Measurements from ENCODE around the gene OR52W1.

OR52W1 gene

DNA sequence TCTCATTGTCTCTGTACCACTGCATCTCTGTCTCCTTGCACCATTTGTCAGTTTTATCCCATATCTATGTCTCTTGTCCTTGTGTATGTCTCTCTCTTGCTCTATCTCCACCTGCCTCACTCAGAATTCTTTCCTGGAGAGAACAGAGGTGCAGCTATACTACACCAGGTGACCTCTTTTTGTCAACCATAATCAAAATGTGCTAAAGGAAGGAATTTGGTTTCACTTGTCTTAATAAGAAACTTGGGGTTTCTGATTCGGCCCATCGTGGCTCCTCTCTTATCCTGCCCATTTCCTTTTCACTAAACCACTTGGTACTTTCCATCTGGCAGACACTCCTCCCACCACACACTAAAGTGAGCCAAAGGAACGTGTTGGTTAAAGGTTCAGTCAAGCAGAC is 4.3 kb downstream of the OR52W1 start:
- peak overlapping the region; percentile 40 to 43 for H3K4me3 Mint-ChIP-seq
- H3K27ac Mint-ChIP-seq: peak overlapping the region; percentile 73 to 98
- H3K36me3 Mint-ChIP-seq (ENCODE audit: insufficient read depth): peaks cover 17% of the 10 kb centered on the region
- DNase-seq: peak; percentile 18 to 31 (median 26)
- ATAC-seq (replicated peaks): peak; percentile 70
- H3K4me1 Mint-ChIP-seq (ENCODE audit: low read depth in 2 of 2): peaks cover 49 to 53% of the 10 kb centered on the region in 2 donors
- no peaks in the 10 kb centered on the region for H3K27me3 Mint-ChIP-seq
- peaks cover 0 to 3% of the 10 kb centered on the region in 2 donors for H3K9me3 Mint-ChIP-seq

DNA sequence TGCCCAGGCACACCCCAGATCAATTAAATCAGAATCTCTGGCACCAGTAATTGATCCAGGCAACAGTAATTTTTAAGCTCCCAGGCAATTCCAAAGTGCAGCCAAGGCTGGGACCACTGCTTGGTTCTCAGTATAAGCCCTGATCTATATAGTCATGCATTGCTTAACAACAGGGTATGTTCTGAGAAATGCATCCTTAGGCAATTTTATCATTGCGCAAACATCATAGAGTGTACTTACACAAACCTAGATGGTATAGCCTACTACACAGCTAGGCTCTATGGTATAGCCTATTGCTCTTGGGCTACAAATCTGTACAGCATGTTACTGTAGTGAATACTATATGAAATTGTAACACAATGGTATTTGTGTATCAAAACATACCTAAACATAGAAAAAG is 5.7 kb downstream of the OR52W1 start:
- Mint-ChIP-seq H3K4me1 (ENCODE audit: low read depth in 2 of 2) (peaks cover 44 to 45% of the 10 kb centered on the region in 2 donors), H3K27me3 (no peaks in the 10 kb centered on the region), H3K27ac (peak overlapping the region in 1 of 2 donors; percentile 54), H3K9me3 (peaks cover 0 to 3% of the 10 kb centered on the region in 2 donors), H3K36me3 (ENCODE audit: insufficient read depth) (peaks cover 27% of the 10 kb centered on the region), H3K4me3 (no peak overlapping the region)
- ATAC-seq (replicated peaks) (no peak), DNase-seq (no peak)

DNA sequence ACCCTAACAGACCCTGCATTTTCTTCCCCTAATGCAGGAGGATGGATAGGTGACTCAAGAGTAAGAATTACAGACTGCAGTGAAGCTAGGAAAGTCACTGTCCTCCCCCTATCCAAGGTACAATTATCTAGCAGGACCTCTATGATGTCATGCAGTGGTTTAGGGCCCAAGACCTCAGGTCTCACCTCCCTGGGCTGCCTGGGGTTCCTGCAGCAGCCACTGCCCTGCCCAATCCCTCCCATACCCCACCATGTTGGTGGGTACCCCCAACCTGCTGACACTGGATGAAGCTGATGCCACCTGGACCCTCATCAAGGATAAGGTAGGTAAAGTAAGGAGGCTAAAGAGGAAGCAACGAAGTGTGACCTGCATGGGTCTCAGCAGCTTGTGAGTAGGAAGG is 6.3 kb downstream of the OR52W1 start, which contains the start of gene C11orf42:
Gene C11orf42, plus strand, starts transcription at position 192 of the 400 bp plus-strand sequence. Its CDS starts 59 bp downstream, at position 251.
- H3K36me3 Mint-ChIP-seq (ENCODE audit: insufficient read depth): peaks cover 30% of the 10 kb centered on the region
- peaks cover 39 to 42% of the 10 kb centered on the region in 2 donors for H3K4me1 Mint-ChIP-seq (ENCODE audit: low read depth in 2 of 2)
- no peak within 1 kb of the TSS for H3K4me3 Mint-ChIP-seq
- no peak for ATAC-seq (replicated peaks)
- peak within 1 kb of the TSS in 1 of 2 donors; percentile 59 for H3K27ac Mint-ChIP-seq
- no peak for DNase-seq
- H3K27me3 Mint-ChIP-seq: no peaks in the 10 kb centered on the region
- H3K9me3 Mint-ChIP-seq: peaks cover 0 to 3% of the 10 kb centered on the region in 2 donors

DNA sequence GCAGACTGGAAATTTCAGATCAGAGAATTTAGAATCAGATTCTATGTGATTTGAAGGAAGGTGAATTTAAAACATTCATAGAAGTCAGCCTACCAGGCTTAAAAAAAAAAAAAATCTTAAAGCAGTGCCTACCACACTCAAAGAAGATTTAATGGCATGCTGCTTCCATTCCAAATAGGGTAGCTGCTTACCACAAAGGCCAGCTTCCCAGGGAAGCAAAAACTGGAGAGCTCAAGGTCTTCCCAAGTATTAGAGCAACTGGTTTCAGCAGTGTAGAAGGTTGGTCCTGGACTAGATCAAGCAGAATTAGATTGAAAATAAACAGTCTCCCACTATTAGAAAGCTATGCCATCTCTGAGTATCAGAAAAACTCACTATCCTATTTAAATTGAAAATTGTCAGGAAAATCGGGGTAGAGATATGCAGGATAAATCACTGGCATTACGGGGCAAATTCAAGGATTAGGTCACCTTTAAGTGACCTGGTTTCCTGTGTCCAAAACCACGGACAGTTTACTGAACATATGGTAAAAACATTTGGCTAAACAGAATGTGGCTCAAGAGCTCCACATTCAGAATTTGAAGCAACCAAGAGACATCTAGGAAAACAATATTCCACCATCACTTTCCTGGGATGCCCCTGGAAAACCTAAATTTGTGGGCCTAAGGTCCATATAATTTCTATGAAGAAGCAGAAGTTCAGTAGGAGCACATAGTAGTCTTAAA is 7.6 kb downstream of the OR52W1 start:
- Mint-ChIP-seq H3K4me3 (no peak overlapping the region), H3K4me1 (ENCODE audit: low read depth in 2 of 2) (peaks cover 27 to 31% of the 10 kb centered on the region in 2 donors), H3K27me3 (no peaks in the 10 kb centered on the region), H3K27ac (peak overlapping the region in 1 of 2 donors; percentile 59), H3K9me3 (no peaks in the 10 kb centered on the region), H3K36me3 (ENCODE audit: insufficient read depth) (peaks cover 31% of the 10 kb centered on the region)
- DNase-seq (no peak), ATAC-seq (replicated peaks) (no peak)

DNA sequence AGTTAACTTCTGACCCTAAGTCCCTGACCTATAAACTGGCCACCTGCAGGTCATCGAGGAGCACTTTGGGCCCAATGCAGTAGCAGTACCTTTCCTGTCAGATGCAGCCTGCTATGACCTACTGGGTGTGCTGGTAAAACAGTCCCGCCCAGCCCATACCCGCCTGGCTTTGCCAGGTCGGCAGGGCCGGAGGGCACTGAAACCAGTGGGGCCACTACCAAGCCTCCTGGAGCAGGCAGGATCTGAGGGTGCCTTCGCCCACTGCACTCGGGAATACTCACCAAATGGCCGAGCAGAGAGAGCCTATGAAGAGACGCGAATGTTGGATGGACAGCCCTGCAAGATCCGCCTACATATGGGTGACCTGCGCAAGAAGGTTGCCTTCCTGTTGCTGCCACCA is 10.8 kb downstream of the OR52W1 start:
- no peaks in the 10 kb centered on the region for H3K9me3 Mint-ChIP-seq
- no peak overlapping the region for H3K27ac Mint-ChIP-seq
- H3K4me3 Mint-ChIP-seq: no peak overlapping the region
- peaks cover 31% of the 10 kb centered on the region for H3K36me3 Mint-ChIP-seq (ENCODE audit: insufficient read depth)
- DNase-seq: no peak
- H3K27me3 Mint-ChIP-seq: no peaks in the 10 kb centered on the region
- no peak for ATAC-seq (replicated peaks)
- peaks cover 3 to 13% of the 10 kb centered on the region in 2 donors for H3K4me1 Mint-ChIP-seq (ENCODE audit: low read depth in 2 of 2)

DNA sequence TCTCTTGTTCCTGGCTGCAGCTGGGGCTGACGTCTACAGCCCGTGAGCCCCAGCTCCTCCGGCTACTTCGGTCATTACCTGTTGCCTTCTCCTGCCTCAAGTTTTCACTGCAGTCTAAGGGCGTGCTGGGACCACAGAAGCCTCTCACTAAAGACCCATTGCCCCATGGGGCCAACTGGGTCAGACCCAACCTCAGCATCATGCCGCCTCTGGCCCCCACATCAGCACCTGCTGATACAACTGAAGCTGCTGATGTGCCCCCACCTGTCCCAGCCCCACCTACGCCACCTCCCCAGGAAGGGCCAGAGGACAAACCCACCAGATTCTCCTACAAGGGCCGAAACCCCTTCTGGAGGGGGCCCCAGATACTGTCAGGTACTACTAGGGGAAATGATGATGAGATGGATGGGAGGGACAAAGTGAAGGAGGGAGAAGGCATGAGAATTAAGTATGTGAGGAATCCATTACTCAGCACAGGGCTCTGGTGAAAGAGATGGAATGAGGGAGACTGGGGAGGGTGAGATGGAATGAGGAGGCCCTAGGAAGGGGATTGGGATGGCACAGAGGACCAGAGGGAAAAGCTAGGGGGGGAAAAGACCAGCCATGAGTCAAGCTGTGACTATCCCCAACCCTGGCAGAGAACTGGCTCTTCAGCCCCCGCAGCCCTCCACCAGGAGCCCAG is 11.4 kb downstream of the OR52W1 start:
- Mint-ChIP-seq H3K27ac (peak overlapping the region in 1 of 2 donors; percentile 30), H3K9me3 (no peaks in the 10 kb centered on the region), H3K36me3 (ENCODE audit: insufficient read depth) (peaks cover 30% of the 10 kb centered on the region), H3K4me1 (ENCODE audit: low read depth in 2 of 2) (peaks cover 3 to 8% of the 10 kb centered on the region in 2 donors), H3K4me3 (no peak overlapping the region), H3K27me3 (no peaks in the 10 kb centered on the region)
- DNase-seq: no peak
- ATAC-seq (replicated peaks): no peak

DNA sequence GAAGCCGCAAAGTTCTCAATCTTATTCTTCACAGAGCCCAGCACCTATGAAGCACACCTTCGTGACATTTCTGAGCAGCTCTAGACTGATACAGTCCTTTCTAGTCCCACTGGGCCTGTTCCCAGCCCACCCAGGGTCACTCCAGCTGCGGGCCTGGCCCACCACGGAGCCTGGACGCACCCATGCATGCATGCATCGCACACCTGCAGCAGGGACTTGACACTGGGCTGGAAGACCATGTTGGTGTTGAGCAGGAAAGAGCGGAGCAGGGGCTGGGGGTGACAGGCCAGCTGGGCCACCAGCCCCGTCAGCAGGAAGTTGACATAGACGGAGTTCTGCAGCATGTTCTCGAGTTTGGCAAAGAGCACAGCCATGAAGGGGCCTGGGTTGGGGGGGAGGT is 15.5 kb downstream of the OR52W1 start:
- ATAC-seq (replicated peaks): no peak
- peaks cover 33% of the 10 kb centered on the region for H3K36me3 Mint-ChIP-seq (ENCODE audit: insufficient read depth)
- H3K27ac Mint-ChIP-seq: no peak overlapping the region
- peaks cover 0 to 5% of the 10 kb centered on the region in 2 donors for H3K4me1 Mint-ChIP-seq (ENCODE audit: low read depth in 2 of 2)
- no peaks in the 10 kb centered on the region for H3K27me3 Mint-ChIP-seq
- DNase-seq: no peak
- H3K4me3 Mint-ChIP-seq: no peak overlapping the region
- H3K9me3 Mint-ChIP-seq: no peaks in the 10 kb centered on the region

DNA sequence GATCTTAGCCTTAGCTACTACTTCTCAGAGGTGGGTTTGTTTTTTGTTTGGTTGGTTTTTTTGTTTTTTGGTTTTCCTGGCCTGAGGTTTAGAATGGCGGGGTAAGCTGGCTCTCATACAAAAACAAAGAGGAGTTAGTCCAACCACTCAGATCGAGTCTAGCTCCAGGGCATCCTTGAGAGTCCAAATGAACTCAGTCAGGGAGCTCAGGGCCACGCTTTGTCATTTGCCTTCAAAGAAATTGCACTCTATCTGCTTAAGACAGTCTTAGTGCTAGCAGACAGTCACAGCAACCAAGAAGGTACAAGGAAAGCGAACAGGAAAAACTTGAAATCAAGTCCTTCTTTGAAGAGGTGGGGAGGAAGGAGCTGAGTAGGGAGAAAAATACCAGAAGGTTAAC is 17.5 kb downstream of the OR52W1 start:
- Mint-ChIP-seq H3K4me3 (no peak overlapping the region), H3K9me3 (no peaks in the 10 kb centered on the region), H3K27me3 (no peaks in the 10 kb centered on the region), H3K4me1 (ENCODE audit: low read depth in 2 of 2) (peaks cover 0 to 3% of the 10 kb centered on the region in 2 donors), H3K27ac (no peak overlapping the region), H3K36me3 (ENCODE audit: insufficient read depth) (peaks cover 33% of the 10 kb centered on the region)
- DNase-seq (no peak), ATAC-seq (replicated peaks) (no peak)

DNA sequence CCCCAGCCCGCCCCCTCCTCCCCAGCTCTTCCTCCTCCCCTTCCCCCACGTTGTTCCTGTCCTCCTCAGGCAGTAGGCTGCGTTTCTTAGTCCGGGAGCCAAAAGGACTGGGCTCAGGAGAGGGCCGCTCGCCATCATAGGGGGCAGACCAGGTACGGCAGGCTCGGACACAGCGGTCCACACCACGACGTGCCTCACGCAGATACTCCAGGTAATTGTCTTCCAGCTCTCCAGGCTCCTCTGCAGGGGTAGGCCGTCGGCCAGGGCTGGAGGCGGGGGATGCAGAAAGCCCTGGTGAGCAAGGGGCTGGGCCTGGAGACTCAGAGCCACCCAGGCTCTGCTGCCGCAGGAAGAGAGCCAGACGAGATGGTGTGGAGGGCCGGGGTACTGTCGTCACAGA is 18.7 kb downstream of the OR52W1 start:
- H3K4me1 Mint-ChIP-seq (ENCODE audit: low read depth in 2 of 2): peaks cover 0 to 3% of the 10 kb centered on the region in 2 donors
- H3K4me3 Mint-ChIP-seq: no peak overlapping the region
- H3K9me3 Mint-ChIP-seq: no peaks in the 10 kb centered on the region
- H3K36me3 Mint-ChIP-seq (ENCODE audit: insufficient read depth): peaks cover 46% of the 10 kb centered on the region
- H3K27me3 Mint-ChIP-seq: no peaks in the 10 kb centered on the region
- H3K27ac Mint-ChIP-seq: peak overlapping the region in 1 of 2 donors; percentile 17
- DNase-seq (no peak), ATAC-seq (replicated peaks) (no peak)

DNA sequence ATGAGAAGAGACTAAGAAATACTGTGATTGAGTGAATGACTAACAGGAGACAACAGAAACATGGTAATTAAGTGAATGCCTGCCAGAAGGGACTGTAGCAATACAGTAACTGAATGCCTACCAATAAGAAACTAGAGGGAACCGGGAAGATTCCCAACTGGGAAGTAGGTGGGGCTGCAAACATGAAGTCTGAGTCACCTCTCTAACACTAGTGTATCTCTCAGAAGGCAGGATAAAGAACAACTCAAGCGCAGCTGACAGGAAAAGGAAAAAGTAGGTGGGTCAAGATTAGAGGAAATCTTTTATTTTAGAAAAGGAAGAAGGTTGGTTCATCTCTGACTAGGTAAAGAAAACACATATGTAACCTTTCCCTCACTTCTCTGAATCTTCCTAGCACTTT is 20.3 kb downstream of the OR52W1 start:
- H3K36me3 Mint-ChIP-seq (ENCODE audit: insufficient read depth): peaks cover 46% of the 10 kb centered on the region

DNA sequence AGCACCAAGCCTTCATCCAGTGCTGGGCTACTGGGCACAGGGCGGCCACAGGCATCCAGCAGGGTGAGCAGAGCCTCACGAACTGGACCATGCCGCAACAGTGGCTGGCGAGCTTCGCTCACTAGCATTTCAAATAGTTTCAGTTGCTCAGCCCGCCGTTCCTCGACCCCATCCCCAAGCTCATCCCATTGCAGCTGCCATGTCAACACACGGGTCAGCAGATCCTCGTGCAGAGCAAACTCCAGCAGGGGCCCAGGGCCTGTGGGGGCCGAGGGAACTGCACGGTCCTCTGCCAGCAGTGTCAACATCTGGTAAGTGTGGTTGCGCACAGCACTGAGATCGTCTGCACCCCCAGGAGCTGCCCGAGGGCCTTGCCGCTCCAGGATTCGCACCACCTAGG is 24.8 kb downstream of the OR52W1 start:
- Mint-ChIP-seq H3K4me3 (no peak overlapping the region), H3K9me3 (no peaks in the 10 kb centered on the region), H3K27ac (no peak overlapping the region), H3K36me3 (ENCODE audit: insufficient read depth) (peaks cover 37% of the 10 kb centered on the region), H3K4me1 (ENCODE audit: low read depth in 2 of 2) (peaks cover 26 to 42% of the 10 kb centered on the region in 2 donors), H3K27me3 (no peaks in the 10 kb centered on the region)
- DNase-seq (no peak), ATAC-seq (replicated peaks) (no peak)

More for the DNA sequence above, 20.3 kb downstream of the OR52W1 start:
- no peak for DNase-seq
- Mint-ChIP-seq H3K4me1 (ENCODE audit: low read depth in 2 of 2) (peaks cover 0 to 3% of the 10 kb centered on the region in 2 donors), H3K9me3 (no peaks in the 10 kb centered on the region), H3K27ac (peak overlapping the region in 1 of 2 donors; percentile 6), H3K4me3 (no peak overlapping the region), H3K27me3 (no peaks in the 10 kb centered on the region)
- no peak for ATAC-seq (replicated peaks)

DNA sequence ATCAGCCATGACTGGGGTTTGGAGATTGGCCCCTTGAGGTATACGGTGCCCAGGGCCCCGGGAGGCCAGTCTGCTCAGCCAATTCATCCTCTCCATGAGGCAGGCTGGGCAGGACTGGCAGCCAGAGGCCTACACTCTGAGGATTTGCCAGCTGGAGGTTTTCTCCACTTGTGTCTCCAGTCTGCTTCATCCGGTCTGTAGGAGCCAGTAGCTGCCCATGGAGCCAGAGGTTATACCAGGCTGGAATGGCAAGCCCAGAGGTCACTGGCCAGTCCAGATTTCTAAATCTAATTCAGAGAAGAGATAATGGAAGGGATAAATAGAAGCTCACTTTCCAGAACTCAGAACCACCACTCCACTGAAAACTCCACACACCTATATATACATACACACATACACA is 25.4 kb downstream of the OR52W1 start:
- H3K27ac Mint-ChIP-seq: no peak overlapping the region

DNA sequence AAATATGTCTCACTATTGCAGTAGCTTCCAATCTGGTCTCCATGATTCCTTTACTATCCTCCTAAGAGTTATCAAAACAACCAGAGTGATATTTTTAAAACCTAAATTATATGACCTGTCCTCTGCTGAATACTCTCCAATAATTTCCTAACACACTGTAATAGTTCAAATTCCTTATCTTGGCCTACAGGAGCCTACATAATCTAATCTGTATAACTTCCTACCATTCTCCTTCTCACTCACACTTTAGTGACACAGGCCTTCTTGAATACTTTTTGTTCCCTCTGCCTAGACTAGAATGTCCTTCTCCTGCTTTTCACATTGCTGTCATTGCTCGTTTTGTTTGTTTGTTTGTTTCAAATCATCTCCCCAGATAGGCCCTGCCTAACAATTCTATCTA is 26.0 kb downstream of the OR52W1 start:
- Mint-ChIP-seq H3K36me3 (ENCODE audit: insufficient read depth) (peaks cover 26% of the 10 kb centered on the region), H3K27ac (peak overlapping the region in 1 of 2 donors; percentile 2), H3K9me3 (no peaks in the 10 kb centered on the region), H3K4me1 (ENCODE audit: low read depth in 2 of 2) (peaks cover 38 to 53% of the 10 kb centered on the region in 2 donors), H3K4me3 (no peak overlapping the region), H3K27me3 (no peaks in the 10 kb centered on the region)
- ATAC-seq (replicated peaks) (no peak), DNase-seq (no peak)

More for the DNA sequence above, 25.4 kb downstream of the OR52W1 start:
- Mint-ChIP-seq H3K4me3 (no peak overlapping the region), H3K4me1 (ENCODE audit: low read depth in 2 of 2) (peaks cover 32 to 47% of the 10 kb centered on the region in 2 donors), H3K9me3 (no peaks in the 10 kb centered on the region), H3K27me3 (no peaks in the 10 kb centered on the region), H3K36me3 (ENCODE audit: insufficient read depth) (peaks cover 32% of the 10 kb centered on the region)
- DNase-seq (no peak), ATAC-seq (replicated peaks) (no peak)

DNA sequence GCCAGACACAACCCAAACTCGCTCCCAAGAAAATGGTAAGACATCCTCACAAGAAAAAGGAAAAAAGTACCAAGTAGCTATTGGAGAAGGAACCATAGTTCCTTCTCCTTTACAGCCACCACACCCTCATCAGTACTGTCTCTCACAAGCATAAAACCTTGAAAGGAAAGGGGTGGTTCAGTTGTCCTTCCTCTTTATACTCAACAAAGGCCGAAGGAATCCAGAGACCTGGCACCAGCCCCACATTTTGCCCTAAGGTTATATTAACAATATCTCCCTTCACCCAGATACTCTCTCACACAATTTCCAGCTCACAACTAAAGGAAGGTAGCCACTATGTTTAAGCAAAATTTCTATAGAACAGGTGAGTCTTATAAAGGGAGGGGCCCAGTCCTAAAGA is 26.9 kb downstream of the OR52W1 start:
- Mint-ChIP-seq H3K27ac (peak overlapping the region in 1 of 2 donors; percentile 12), H3K4me1 (ENCODE audit: low read depth in 2 of 2) (peaks cover 47 to 62% of the 10 kb centered on the region in 2 donors), H3K9me3 (no peaks in the 10 kb centered on the region), H3K4me3 (no peak overlapping the region), H3K27me3 (no peaks in the 10 kb centered on the region), H3K36me3 (ENCODE audit: insufficient read depth) (peaks cover 20% of the 10 kb centered on the region)
- ATAC-seq (replicated peaks) (no peak), DNase-seq (no peak)

All from effector memory CD8-positive, alpha-beta T cell (primary cell).